ENCODE results near the gene ALPG. TPM values are rescaled to one million over a fixed set of nuclear protein-coding genes. Genes with fewer than 3 reads are reported as not detected.

ALPG gene
- total and polyA plus RNA-seq, 2 of the 13 experiments (the other 11 are each of a cell fraction or from before 2014, with no cell fraction given) = not detected

- TF ChIP-seq THAP9 (CRISPR knock-in tag; IDR thresholded peaks at IDR 0.05; ENCODE audit: borderline replicate concordance) (no peak), PATZ1 (CRISPR knock-in tag; IDR thresholded peaks at IDR 0.05) (no peak), MTF2 (CRISPR knock-in tag; IDR thresholded peaks at IDR 0.05; ENCODE audit: borderline replicate concordance) (no peak), GFI1 (CRISPR knock-in tag; IDR thresholded peaks at IDR 0.05; ENCODE audit: borderline replicate concordance) (no peak), SRSF4 (IDR thresholded peaks at IDR 0.05; ENCODE audit: low read depth, low read length, poor library complexity, severe bottlenecking) (no peak), THAP7 (CRISPR knock-in tag; IDR thresholded peaks at IDR 0.05) (no peak)
These were observed 52.2 kb downstream of the ALPG start (continued) for GRCh38 chr2:232458661-232459418.

Data from HepG2 (cell line).